Bronchial epithelial cell (primary cell): ENCODE data around the gene TMEM184C. TPM values are rescaled to one million over a fixed set of nuclear protein-coding genes. Genes with fewer than 3 reads are reported as not detected.

Experiments used
- DNase-seq: peaks from one replicate; pipeline ENCODE4 v3.0.0-alpha.2; 2010; ENCODE audit warnings: low read depth
- FAIRE-seq: peaks from 2 replicates; lab custom pipeline; 2011; peaks lifted over from hg19 to GRCh38; lab: Jason Lieb, UNC
- H3K27me3 ChIP-seq: 2 replicates; pipeline ENCODE4 v1.5.1; 2011; ENCODE audit warnings: low read length; ENCODE audit not compliant: control insufficient read depth, insufficient read depth
- H3K36me3 ChIP-seq: 2 replicates; pipeline ENCODE4 v1.5.1; 2011; ENCODE audit warnings: low read length; ENCODE audit not compliant: control insufficient read depth, insufficient read depth
- H3K4me3 ChIP-seq: 2 replicates; pipeline ENCODE4 v1.5.1; 2011; ENCODE audit warnings: mild to moderate bottlenecking, low read depth, low read length, control low read depth
- total RNA-seq: library from RNA; depleted of rRNA; stranded (reverse); fragments of >200 nt; gene quantifications from 2 replicates; pipeline ENCODE4 v1.2.1, GENCODE V29; 2014
- TF ChIP-seq, protein P1 (sequence below): IDR thresholded peaks from 2 replicates; pipeline ENCODE4 v1.5.1; 2011; ENCODE audit warnings: mild to moderate bottlenecking, moderate library complexity, low read length, control low read depth, inconsistent platforms; ENCODE audit not compliant: insufficient read depth, severe bottlenecking

Gene TMEM184C
- 34.9 and 51.3 TPM in 2 replicates for total RNA-seq

DNA sequence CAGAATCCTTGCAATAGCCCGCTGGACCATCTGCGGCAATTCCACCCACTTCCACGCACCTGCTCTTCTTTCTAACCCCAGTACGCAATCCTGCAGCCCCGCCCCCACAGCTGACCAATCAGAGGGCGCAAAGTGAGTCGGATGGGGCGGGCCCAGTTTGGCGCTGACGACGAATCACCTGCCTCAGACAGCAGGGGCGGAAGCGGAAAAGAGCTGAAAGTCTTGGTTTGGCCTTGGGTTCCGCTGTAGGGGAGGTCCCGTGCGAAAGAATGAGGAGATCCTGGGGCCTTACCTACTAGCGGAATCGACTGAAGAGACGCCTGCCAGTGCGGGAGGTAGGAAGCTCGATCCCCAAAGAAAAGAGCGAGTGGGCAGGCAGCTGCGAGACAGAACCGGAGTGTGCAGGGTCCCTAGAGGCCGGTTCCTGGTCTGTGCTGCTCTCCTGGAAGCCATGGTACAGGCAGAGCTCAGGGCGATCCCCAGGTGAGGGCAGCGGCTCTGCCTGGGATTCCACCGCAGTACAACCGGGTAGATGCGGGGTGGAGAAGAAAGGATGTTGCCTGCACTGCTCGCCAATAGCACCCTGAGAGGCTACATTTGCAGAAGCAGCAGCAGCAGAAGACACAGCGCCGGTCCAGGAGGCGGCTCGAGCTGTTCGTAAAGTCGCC is at the start of gene TMEM184C:
TSS of gene TMEM184C (plus strand) at position 225 of the 668 bp plus-strand sequence. CDS start 560 bp downstream, outside the sequence.
- DNase-seq (peak; percentile 89), FAIRE-seq (peak; percentile 70)
- TF ChIP-seq, protein P1, sequence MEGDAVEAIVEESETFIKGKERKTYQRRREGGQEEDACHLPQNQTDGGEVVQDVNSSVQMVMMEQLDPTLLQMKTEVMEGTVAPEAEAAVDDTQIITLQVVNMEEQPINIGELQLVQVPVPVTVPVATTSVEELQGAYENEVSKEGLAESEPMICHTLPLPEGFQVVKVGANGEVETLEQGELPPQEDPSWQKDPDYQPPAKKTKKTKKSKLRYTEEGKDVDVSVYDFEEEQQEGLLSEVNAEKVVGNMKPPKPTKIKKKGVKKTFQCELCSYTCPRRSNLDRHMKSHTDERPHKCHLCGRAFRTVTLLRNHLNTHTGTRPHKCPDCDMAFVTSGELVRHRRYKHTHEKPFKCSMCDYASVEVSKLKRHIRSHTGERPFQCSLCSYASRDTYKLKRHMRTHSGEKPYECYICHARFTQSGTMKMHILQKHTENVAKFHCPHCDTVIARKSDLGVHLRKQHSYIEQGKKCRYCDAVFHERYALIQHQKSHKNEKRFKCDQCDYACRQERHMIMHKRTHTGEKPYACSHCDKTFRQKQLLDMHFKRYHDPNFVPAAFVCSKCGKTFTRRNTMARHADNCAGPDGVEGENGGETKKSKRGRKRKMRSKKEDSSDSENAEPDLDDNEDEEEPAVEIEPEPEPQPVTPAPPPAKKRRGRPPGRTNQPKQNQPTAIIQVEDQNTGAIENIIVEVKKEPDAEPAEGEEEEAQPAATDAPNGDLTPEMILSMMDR = peak; percentile 31
- H3K4me3 ChIP-seq = peak within 1 kb of the TSS; percentile 93
- no peaks in the 10 kb centered on the region for H3K36me3 ChIP-seq
- peaks cover 2% of the 10 kb centered on the region for H3K27me3 ChIP-seq

DNA sequence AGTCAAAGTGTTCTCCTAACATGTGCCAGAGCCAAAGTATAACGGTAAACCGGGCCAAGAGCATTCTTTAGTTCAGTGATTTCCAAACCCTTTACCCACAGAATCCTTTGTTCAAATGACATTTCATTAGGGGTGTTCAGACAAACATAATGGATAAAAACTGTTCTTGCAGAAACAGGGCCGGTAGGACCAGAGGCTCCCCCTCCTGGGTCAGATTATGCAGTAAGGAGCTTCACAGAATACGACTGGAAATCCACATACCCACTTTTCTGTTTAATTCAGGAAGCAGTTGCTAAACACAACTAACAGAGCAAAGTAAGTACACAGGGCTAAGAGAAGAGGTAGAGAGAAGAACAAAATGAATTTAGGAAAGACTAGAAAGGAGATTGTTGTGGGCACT is 46.6 kb upstream of the TMEM184C start:
- Histone ChIP-seq H3K27me3 (no peaks in the 10 kb centered on the region), H3K36me3 (no peaks in the 10 kb centered on the region), H3K4me3 (no peak overlapping the region)
- no peak for FAIRE-seq
- TF ChIP-seq, protein P1 = no peak
- no peak for DNase-seq

DNA sequence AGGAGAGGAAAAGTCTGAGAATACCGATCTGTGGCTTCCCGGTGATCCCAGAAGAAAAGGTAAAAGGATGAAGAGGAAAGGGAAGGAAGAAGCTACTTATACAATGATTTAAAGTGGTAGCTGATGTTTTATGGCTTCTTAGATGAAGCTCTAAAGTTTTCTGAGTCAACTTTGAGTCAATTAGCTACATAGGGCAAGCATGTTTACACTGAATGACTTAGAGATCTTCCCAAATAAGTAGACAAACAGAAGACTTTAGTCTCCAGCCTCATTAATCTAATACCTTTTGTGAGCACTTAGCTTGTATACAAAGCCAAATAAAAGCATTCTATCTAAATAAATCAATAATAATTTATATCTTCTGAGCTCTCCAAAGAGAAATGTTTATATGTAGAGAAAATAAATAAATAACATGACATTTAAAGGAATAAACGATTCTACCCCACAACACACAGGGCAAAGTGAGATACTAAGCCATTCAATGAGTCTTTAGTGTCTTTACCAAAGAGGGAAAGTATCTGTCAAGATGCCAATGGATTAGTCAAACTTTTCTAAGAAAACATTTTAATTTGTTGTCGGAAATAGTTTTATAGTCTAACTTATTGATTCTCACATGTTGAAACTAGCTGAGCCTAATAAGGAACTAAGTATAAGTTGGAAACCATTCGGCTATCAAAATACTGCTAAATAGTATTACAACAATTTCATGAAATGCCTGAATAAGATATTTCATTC is 46.0 kb upstream of the TMEM184C start:
- Histone ChIP-seq H3K36me3 (no peaks in the 10 kb centered on the region), H3K4me3 (no peak overlapping the region), H3K27me3 (no peaks in the 10 kb centered on the region)
- TF ChIP-seq, protein P1 = no peak
- DNase-seq (peak; percentile 48), FAIRE-seq (no peak)

DNA sequence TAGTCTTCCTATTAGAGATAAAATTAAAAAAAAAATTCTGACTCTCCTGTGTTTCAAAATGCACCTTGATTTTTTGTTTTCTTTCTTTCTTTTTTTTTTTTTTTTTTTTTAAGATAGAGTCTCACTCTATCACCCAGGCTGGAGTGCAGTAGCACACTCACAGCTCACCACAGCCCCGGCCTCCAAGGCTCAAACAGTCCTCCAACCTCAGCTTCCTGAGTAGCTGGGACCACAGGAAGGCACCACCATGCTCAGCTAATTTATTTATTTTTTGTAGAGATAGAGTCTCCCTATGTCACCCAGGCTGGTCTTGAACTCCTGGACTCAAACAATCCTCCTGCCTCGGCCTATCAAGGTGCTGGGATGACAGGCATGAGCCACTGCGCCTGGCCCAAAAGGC is 41.1 kb upstream of the TMEM184C start:
- Histone ChIP-seq H3K27me3 (no peaks in the 10 kb centered on the region), H3K36me3 (no peaks in the 10 kb centered on the region), H3K4me3 (no peak overlapping the region)
- TF ChIP-seq, protein P1 = no peak
- DNase-seq (no peak), FAIRE-seq (no peak)

DNA sequence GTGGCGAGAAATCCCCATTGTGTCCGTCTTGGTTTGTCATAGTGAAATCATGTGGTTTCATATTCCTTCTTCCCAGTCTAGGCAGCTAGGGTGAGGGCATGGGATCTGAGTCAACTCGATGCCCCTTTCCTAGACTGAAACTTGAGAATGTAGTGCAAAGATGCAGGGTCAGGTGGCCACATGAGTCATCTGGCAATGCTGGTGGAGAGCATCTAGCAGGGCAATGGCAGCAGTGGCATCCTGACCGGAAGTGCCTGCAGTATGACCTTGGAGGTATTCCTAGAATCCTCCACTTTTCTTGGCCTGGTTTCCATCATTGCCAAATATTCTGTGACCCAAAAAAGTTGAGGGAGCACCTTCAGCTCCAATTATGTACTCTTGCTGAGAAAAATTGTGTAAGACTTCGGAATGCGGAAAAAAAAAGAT is 39.1 kb upstream of the TMEM184C start:
- Histone ChIP-seq H3K4me3 (no peak overlapping the region), H3K27me3 (no peaks in the 10 kb centered on the region), H3K36me3 (no peaks in the 10 kb centered on the region)
- DNase-seq (peak; percentile 100), FAIRE-seq (peak; percentile 97)
- TF ChIP-seq, protein P1 = no peak
